ENCODE results near the gene PRM1. TPM values are rescaled to one million over a fixed set of nuclear protein-coding genes. Genes with fewer than 3 reads are reported as not detected.

The PRM1 gene
- total and polyA plus RNA-seq, 2 of the 8 experiments (the other 6 are each of a cell fraction or from before 2014, with no cell fraction given): 0.54 to 0.82 TPM

DNA sequence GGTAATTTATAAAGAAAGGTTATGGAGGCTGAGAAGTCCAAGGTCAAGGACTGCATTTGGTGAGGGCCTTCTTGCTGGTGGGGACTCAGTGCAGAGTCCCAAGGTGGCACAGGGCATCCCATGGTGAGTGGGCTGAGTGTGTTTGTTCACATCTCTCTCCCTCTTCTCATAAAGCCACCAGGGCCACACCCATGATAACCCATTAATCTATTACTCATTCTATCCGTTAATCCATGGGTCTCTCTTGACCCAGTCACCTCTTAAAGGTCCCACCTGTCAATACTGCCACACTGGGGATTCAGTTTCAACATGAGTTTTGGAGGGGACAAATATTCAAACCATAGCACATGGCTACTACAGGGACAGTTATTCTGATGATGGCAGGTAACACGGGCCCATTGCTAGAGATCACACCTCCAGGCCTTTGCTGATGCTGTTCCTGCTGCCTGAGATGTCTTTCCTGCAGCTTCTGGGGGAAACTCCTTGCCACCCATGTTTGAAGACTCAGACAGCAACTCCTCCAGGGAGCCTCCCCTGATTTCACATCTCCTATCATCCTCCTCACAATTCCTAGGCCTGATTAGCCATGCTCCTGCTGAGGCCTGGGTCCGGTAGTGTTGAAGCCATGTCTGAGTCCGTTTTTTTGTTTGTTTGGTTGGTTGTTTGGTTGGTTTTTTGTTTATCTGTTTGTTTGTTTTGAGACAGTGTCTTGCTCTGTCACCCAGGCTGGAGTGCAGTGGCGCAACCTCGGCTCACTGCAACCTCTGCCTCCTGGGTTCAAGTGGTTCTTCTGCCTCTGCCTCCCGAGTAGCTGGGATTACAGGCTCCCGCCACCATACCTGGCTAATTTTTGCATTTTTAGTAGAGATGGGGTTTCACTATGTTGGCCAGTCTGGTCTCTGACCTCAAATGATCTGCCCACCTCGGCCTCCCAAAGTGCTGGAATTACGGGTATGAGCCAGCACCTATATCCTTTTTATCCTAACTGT lies 41.2 kb downstream of the PRM1 start:
- Histone ChIP-seq H3K9me3 (ENCODE audit: insufficient read depth in 2 of 2, low read depth in 1 of 2, low read length in 1 of 2) (0 out of 4 replicates have a peak, but pooled peaks cover 0 to 3% of the 10 kb centered on the region in 2 experiments), H3K9ac (replicated peaks in 1 of 4; ENCODE audit: extremely low read depth in 1 of 4, low read depth in 3 of 4, low read length in 3 of 4) (no peak overlapping the region), H3K4me3 (ENCODE audit: extremely low read depth in 1 of 4, insufficient read depth in 2 of 4, low read depth in 3 of 4, low read length in 4 of 4) (no peak overlapping the region), H3K79me1 (ENCODE audit: low read depth, low read length) (no peaks in the 10 kb centered on the region), H4K5ac (ENCODE audit: insufficient read length, low read depth, low read length) (no peak overlapping the region), H4K91ac (replicated peaks; ENCODE audit: insufficient read length, low read length) (no peak overlapping the region), H2BK5ac (ENCODE audit: low read depth, low read length) (no peak overlapping the region), H3K27ac (ENCODE audit: low read depth, low read length) (no peak overlapping the region), H3K18ac (ENCODE audit: extremely low read depth, low read length) (no peak overlapping the region), H2AFZ (ENCODE audit: low read length) (no peak overlapping the region), H4K20me1 (replicated peaks in 1 of 2; ENCODE audit: control insufficient read depth in 1 of 2, insufficient read depth in 2 of 2, low read length in 2 of 2) (no peaks in the 10 kb centered on the region), H3K27me3 (replicated peaks in 1 of 4; ENCODE audit: control insufficient read depth in 3 of 4, extremely low read depth in 1 of 4, insufficient read depth in 3 of 4, low read length in 3 of 4) (no peaks in the 10 kb centered on the region), H3K4me2 (ENCODE audit: insufficient read depth in 1 of 2, low read depth in 2 of 2, low read length in 2 of 2) (no peak overlapping the region), H3K4ac (replicated peaks; ENCODE audit: insufficient read length, low read depth, low read length) (no peak overlapping the region), H3K56ac (replicated peaks; ENCODE audit: insufficient read length, low read depth, low read length) (no peak overlapping the region), H2BK120ac (replicated peaks; ENCODE audit: low read depth, low read length) (no peak overlapping the region), H4K8ac (ENCODE audit: extremely low read depth, insufficient read depth, low read length) (no peak overlapping the region), H2AK5ac (ENCODE audit: low read depth, low read length) (no peak overlapping the region), H3K23me2 (ENCODE audit: low read depth, low read length) (no peaks in the 10 kb centered on the region; the same call in 1 of the 2 replicates), H3K4me1 (replicated peaks in 1 of 4; ENCODE audit: control insufficient read depth in 3 of 4, insufficient read depth in 4 of 4, low read length in 3 of 4) (peaks cover 0 to 6% (median 3%) of the 10 kb centered on the region in 4 experiments; a peak in 2 of 7 replicates), H2BK12ac (ENCODE audit: low read depth, low read length) (no peak overlapping the region), H3K23ac (ENCODE audit: insufficient read length) (no peak overlapping the region), H3K36me3 (ENCODE audit: control insufficient read depth in 2 of 4, insufficient read depth in 4 of 4, low read length in 3 of 4) (no peaks in the 10 kb centered on the region), H3K14ac (ENCODE audit: insufficient read length) (no peak overlapping the region), H2BK15ac (ENCODE audit: low read length) (no peak overlapping the region), H3K79me2 (ENCODE audit: control insufficient read depth in 1 of 2, insufficient read depth in 2 of 2, low read length in 2 of 2) (no peaks in the 10 kb centered on the region), H2BK20ac (ENCODE audit: low read length) (no peak overlapping the region)
- 79% methylated on average over 10 of the region's 10 CpGs; no CpG with 5 or more reads in 1 of the 2 experiments for WGBS, 2 experiments (ENCODE audit: extremely low coverage in 1 of 2, insufficient coverage in 1 of 2, insufficient read length in 1 of 2, insufficient replicate concordance in 2 of 2, low coverage in 1 of 2, low lambda C conversion rate in 2 of 2, missing lambda C conversion rate in 1 of 2)
- DNase-seq (ENCODE audit: low read depth in 1 of 2, low spot score in 2 of 2): no peak
- no peak for TF ChIP-seq CREB1 (IDR thresholded peaks at IDR 0.05)
- TF ChIP-seq SP1 (IDR thresholded peaks at IDR 0.05; ENCODE audit: low read depth, low read length): no peak
- TF ChIP-seq ASH2L (IDR thresholded peaks at IDR 0.05; ENCODE audit: low read length): no peak
- TF ChIP-seq SUZ12 (IDR thresholded peaks at IDR 0.05; ENCODE audit: low read length): no peak
- no peak for TF ChIP-seq GABPA (IDR thresholded peaks at IDR 0.05; ENCODE audit: borderline replicate concordance, insufficient read depth, low read length)
- ChIA-PET POLR2A (ENCODE audit: partially characterized antibody) (interaction anchor here (1.2 to 3.5 kb wide), 3 partner anchors 10 to 15 kb away, joined by 6 to 21 read pairs (median 10); no protein-coding TSS in a partner anchor), CTCF (ENCODE audit: partially characterized antibody) (interaction anchor here (0.6 to 1.6 kb wide), 4 partner anchors 11 to 196 kb away, joined by 3 to 5 read pairs (median 4); no protein-coding TSS in a partner anchor)
- FAIRE-seq: no peak

Measured in H1 (cell line).